ENCODE data around the gene ANKRD17.

GRCh38 chr4:73193155-73193554 is 65.4 kb downstream of the ANKRD17 start:
- TF ChIP-seq CTCF (IDR thresholded peaks at IDR 0.05; ENCODE audit: low read depth, low read length): no peak
- TF ChIP-seq POLR2A (IDR thresholded peaks at IDR 0.05; ENCODE audit: extremely low read depth, insufficient read length): no peak
